Astrocyte (in vitro differentiated cells and primary cell): Measurements from ENCODE around the gene TGM6. TPM values are rescaled to one million over a fixed set of nuclear protein-coding genes. Genes with fewer than 3 reads are reported as not detected.

Experiments used
- DNase-seq: peaks from one replicate; pipeline ENCODE4 v3.0.0-alpha.2; 2010; ENCODE audit warnings: low read depth
- FAIRE-seq: peaks from 2 replicates; lab custom pipeline; 2011; peaks lifted over from hg19 to GRCh38; lab: Jason Lieb, UNC
- H2AFZ ChIP-seq: 2 replicates; pipeline ENCODE4 v1.6.0; 2012; ENCODE audit warnings: low read depth, low read length, inconsistent platforms
- H3K27ac ChIP-seq: 2 replicates; pipeline ENCODE4 v1.5.1; 2011; ENCODE audit warnings: low read depth, low read length, inconsistent platforms
- H3K27me3 ChIP-seq: 2 replicates; pipeline ENCODE4 v1.6.0; 2011; ENCODE audit warnings: low read length, inconsistent platforms; ENCODE audit not compliant: insufficient read depth
- H3K36me3 ChIP-seq: 2 replicates; pipeline ENCODE4 v1.5.1; 2011; ENCODE audit warnings: low read length, inconsistent platforms; ENCODE audit not compliant: insufficient read depth
- H3K4me1 ChIP-seq: 2 replicates; pipeline ENCODE4 v1.5.1; 2011; ENCODE audit warnings: low read length, inconsistent platforms; ENCODE audit not compliant: insufficient read depth
- H3K4me2 ChIP-seq: 2 replicates; pipeline ENCODE4 v1.6.0; 2012; ENCODE audit warnings: low read length, inconsistent platforms
- H3K4me3 ChIP-seq: 2 replicates; pipeline ENCODE4 v1.5.1; 2011; ENCODE audit warnings: low read depth, mild to moderate bottlenecking, low read length, inconsistent platforms; ENCODE audit not compliant: insufficient read depth
- H3K79me2 ChIP-seq: 2 replicates; pipeline ENCODE4 v1.6.0; 2012; ENCODE audit warnings: mild to moderate bottlenecking, low read length, inconsistent platforms; ENCODE audit not compliant: insufficient read depth
- H3K9ac ChIP-seq: 2 replicates; pipeline ENCODE4 v1.6.0; 2012; ENCODE audit warnings: mild to moderate bottlenecking, low read length, inconsistent platforms
- H3K9me3 ChIP-seq: 2 replicates; pipeline ENCODE4 v1.5.1; 2012; ENCODE audit warnings: low read depth, mild to moderate bottlenecking, low read length, inconsistent platforms; ENCODE audit not compliant: insufficient read depth
- H4K20me1 ChIP-seq: 2 replicates; pipeline ENCODE4 v1.6.0; 2012; ENCODE audit warnings: low read length, inconsistent platforms; ENCODE audit not compliant: insufficient read depth
- H3K27ac Mint-ChIP-seq: one replicate; pipeline ENCODE4 v1.8.0; 2021; ENCODE audit warnings: mild to moderate bottlenecking, mixed read lengths; ENCODE audit not compliant: unreplicated experiment
- H3K27me3 Mint-ChIP-seq: one replicate; pipeline ENCODE4 v1.8.0; 2021; ENCODE audit warnings: low read depth, mixed read lengths; ENCODE audit not compliant: unreplicated experiment
- H3K36me3 Mint-ChIP-seq: one replicate; pipeline ENCODE4 v1.8.0; 2021; ENCODE audit warnings: low read depth, mixed read lengths; ENCODE audit not compliant: unreplicated experiment
- H3K4me1 Mint-ChIP-seq: one replicate; pipeline ENCODE4 v1.8.0; 2021; ENCODE audit warnings: low read depth, mixed read lengths; ENCODE audit not compliant: unreplicated experiment
- H3K4me3 Mint-ChIP-seq: one replicate; pipeline ENCODE4 v1.8.0; 2021; ENCODE audit warnings: mild to moderate bottlenecking, moderate library complexity, mixed read lengths; ENCODE audit not compliant: unreplicated experiment
- H3K9me3 Mint-ChIP-seq: one replicate; pipeline ENCODE4 v1.8.0; 2021; ENCODE audit warnings: mild to moderate bottlenecking, mixed read lengths; ENCODE audit not compliant: unreplicated experiment
- EZH2 ChIP-seq: IDR thresholded peaks from 2 replicates; pipeline ENCODE4 v1.6.1; 2012; ENCODE audit warnings: mild to moderate bottlenecking, low read length, inconsistent platforms; ENCODE audit not compliant: insufficient read depth
- total RNA-seq: library from RNA; stranded (reverse); gene quantifications from 2 replicates; pipeline ENCODE4 v1.2.1, GENCODE V29; 2021
- TF ChIP-seq, protein P1 (sequence below): IDR thresholded peaks from 2 replicates; pipeline ENCODE4 v1.5.1; 2011; ENCODE audit warnings: low read depth, mild to moderate bottlenecking, inconsistent platforms, low read length, moderate library complexity; ENCODE audit not compliant: insufficient read depth

Gene TGM6
- total RNA-seq, 1 donor from 2014 or later: not detected

DNA sequence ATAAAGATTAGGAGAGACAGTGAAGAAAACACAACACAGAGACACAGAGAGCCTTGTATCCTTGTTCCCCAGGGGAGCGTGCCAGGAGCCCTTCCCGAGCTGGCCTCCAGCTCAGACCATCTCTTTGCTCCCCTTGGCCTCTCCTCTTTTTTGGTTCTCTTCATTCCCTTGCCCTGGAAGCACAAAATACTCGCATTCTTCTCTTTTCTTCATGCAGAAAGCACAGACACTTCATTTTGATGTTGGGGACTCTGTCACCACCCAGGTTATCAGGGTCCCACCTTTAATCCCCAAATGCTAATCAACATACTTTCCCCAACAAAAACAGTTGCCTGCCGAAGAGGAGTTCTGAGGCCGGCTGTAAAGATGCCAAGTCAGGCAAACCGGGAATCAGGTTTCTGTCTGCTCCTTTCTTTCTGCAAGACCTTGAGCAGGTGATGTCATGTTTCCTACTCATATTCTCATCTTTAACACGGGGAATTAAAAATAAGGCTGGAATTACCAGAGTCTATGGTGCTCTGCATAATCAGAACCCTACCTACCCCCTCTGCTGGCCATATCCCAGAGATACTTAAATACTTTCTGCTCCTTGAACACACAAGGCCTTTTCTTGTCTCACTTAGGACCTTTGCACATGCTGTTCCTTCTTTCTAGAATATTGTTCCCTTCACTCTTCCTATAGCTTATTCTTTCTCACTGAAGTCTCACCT is 21.7 kb downstream of the TGM6 start:
- Mint-ChIP-seq H3K27me3 (peaks cover 3% of the 10 kb centered on the region), H3K27ac (no peak overlapping the region), H3K9me3 (peaks cover 10% of the 10 kb centered on the region), H3K36me3 (no peaks in the 10 kb centered on the region), H3K4me1 (no peaks in the 10 kb centered on the region), H3K4me3 (no peak overlapping the region)
- TF ChIP-seq EZH2: no peak
- TF ChIP-seq, protein P1, sequence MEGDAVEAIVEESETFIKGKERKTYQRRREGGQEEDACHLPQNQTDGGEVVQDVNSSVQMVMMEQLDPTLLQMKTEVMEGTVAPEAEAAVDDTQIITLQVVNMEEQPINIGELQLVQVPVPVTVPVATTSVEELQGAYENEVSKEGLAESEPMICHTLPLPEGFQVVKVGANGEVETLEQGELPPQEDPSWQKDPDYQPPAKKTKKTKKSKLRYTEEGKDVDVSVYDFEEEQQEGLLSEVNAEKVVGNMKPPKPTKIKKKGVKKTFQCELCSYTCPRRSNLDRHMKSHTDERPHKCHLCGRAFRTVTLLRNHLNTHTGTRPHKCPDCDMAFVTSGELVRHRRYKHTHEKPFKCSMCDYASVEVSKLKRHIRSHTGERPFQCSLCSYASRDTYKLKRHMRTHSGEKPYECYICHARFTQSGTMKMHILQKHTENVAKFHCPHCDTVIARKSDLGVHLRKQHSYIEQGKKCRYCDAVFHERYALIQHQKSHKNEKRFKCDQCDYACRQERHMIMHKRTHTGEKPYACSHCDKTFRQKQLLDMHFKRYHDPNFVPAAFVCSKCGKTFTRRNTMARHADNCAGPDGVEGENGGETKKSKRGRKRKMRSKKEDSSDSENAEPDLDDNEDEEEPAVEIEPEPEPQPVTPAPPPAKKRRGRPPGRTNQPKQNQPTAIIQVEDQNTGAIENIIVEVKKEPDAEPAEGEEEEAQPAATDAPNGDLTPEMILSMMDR: peak; percentile 45
- Histone ChIP-seq H3K36me3 (no peaks in the 10 kb centered on the region), H4K20me1 (no peaks in the 10 kb centered on the region), H3K79me2 (no peaks in the 10 kb centered on the region), H3K4me2 (no peak overlapping the region), H3K27me3 (no peaks in the 10 kb centered on the region), H3K9me3 (no peaks in the 10 kb centered on the region), H3K9ac (no peak overlapping the region), H3K4me1 (no peaks in the 10 kb centered on the region), H3K4me3 (no peak overlapping the region), H2AFZ (no peak overlapping the region), H3K27ac (no peak overlapping the region)
- FAIRE-seq (no peak), DNase-seq (peak; percentile 35)

GRCh38 chr20:2403291-2404052 is 22.8 kb downstream of the TGM6 start:
- Histone ChIP-seq H3K9ac (no peak overlapping the region), H4K20me1 (no peaks in the 10 kb centered on the region), H2AFZ (no peak overlapping the region), H3K27me3 (no peaks in the 10 kb centered on the region), H3K36me3 (no peaks in the 10 kb centered on the region), H3K79me2 (no peaks in the 10 kb centered on the region), H3K4me2 (no peak overlapping the region), H3K27ac (no peak overlapping the region), H3K4me1 (no peaks in the 10 kb centered on the region), H3K9me3 (no peaks in the 10 kb centered on the region), H3K4me3 (no peak overlapping the region)
- no peak overlapping the region for H3K4me3 Mint-ChIP-seq
- DNase-seq (no peak), FAIRE-seq (no peak)
- H3K27ac Mint-ChIP-seq: no peak overlapping the region
- TF ChIP-seq, protein P1: no peak
- TF ChIP-seq EZH2: no peak
- peaks cover 3% of the 10 kb centered on the region for H3K27me3 Mint-ChIP-seq
- H3K9me3 Mint-ChIP-seq: peaks cover 5% of the 10 kb centered on the region
- H3K36me3 Mint-ChIP-seq: no peaks in the 10 kb centered on the region
- H3K4me1 Mint-ChIP-seq: no peaks in the 10 kb centered on the region
